HCT116 (cell line): ENCODE results near the gene RHBDD1. TPM values are rescaled to one million over a fixed set of nuclear protein-coding genes. Genes with fewer than 3 reads are reported as not detected.

ENCODE experiments used
- ATAC-seq: fragments of 200-7000 bp; cut with Tn5 transposase; 2 replicates; pipeline ENCODE4 v1.9.1; 2020; ENCODE audit warnings: mild to moderate bottlenecking, moderate library complexity
- BruUV-seq: library from RNA; stranded (reverse); fragments of 400-500 nt; replicated peaks from 2 replicates; lab custom pipeline; 2021; lab: Mats Ljungman, UMichigan
- CTCF ChIA-PET: fragments of 300-600 bp; sonication (Branson Sonifier 250); formaldehyde crosslinking; loops from one replicate; lab custom pipeline; 2021; ENCODE audit warnings: antibody characterized with exemption; lab: Charles Lee
- POLR2A ChIA-PET: fragments of 300-600, 350-600 bp; sonication (Branson Sonifier 250); formaldehyde crosslinking; loops from one replicate; lab custom pipeline; 2021; ENCODE audit warnings: antibody characterized with exemption; lab: Charles Lee
- RAD21 ChIA-PET, 2 experiments: fragments of 300-600 bp; sonication (Branson Sonifier 250); formaldehyde crosslinking; loops; one replicate each; lab custom pipeline; 2023; ENCODE audit warnings: low total read pairs in 2 of 2; ENCODE audit not compliant: uncharacterized antibody in 2 of 2, unreplicated experiment in 2 of 2, low non-redundant PET in 1 of 2; lab: Charles Lee
- DNase-seq: peaks from one replicate; pipeline ENCODE4 v3.0.0-alpha.2; 2010; ENCODE audit warnings: low read depth, low spot score
- H2AFZ ChIP-seq: fragments of 200-600 bp; shearing (Covaris generic), sonication (generic); 2 replicates; pipeline ENCODE4 v1.6.1; 2017; ENCODE audit warnings: low read depth, mixed run types, mixed read lengths, antibody characterized with exemption, low read length; ENCODE audit not compliant: poor library complexity, severe bottlenecking
- H3K27ac ChIP-seq: 2 replicates; pipeline ENCODE4 v1.5.1; 2012; ENCODE audit warnings: low read depth, low read length
- H3K27me3 ChIP-seq: fragments of 200-600 bp; sonication (generic); 2 replicates; pipeline ENCODE4 v1.6.1; 2016; ENCODE audit warnings: mixed run types, low read length, mixed read lengths; ENCODE audit not compliant: insufficient read depth
- H3K36me3 ChIP-seq, 2 experiments: fragments of 200-500 bp in 1 of 2; fragments of 200-600 bp in 1 of 2; sonication (Bioruptor generic) in 1 of 2; sonication (generic) in 1 of 2; 2 replicates each; pipeline versions ENCODE4 v1.5.1 to v1.6.1; 2014 to 2016; ENCODE audit warnings: low read length in 2 of 2, inconsistent platforms in 1 of 2, mixed read lengths in 1 of 2, mixed run types in 1 of 2; ENCODE audit not compliant: insufficient read depth in 2 of 2, control insufficient read depth in 1 of 2
- H3K4me1 ChIP-seq, 2 experiments: fragments of 200-600 bp in 1 of 2; sonication (generic) in 1 of 2; 2 replicates each; pipeline versions ENCODE4 v1.5.1 to v1.6.1; 2012 to 2017; ENCODE audit warnings: low read length in 2 of 2, inconsistent platforms in 1 of 2, mild to moderate bottlenecking in 1 of 2, mixed read lengths in 1 of 2, mixed run types in 1 of 2, moderate library complexity in 1 of 2; ENCODE audit not compliant: insufficient read depth in 2 of 2, control insufficient read depth in 1 of 2
- H3K4me2 ChIP-seq: fragments of 200-600 bp; sonication (generic); 2 replicates; pipeline ENCODE4 v1.6.1; 2017; ENCODE audit warnings: mixed run types, low read length, mixed read lengths
- H3K4me3 ChIP-seq, 2 experiments: fragments of 200-600 bp in 1 of 2; sonication (generic) in 1 of 2; replicated peaks in 1 of 2; 2 replicates each; pipeline ENCODE4 v1.5.1; 2011 to 2016; ENCODE audit warnings: low read length in 2 of 2, control low read depth in 1 of 2, low read depth in 1 of 2, mild to moderate bottlenecking in 1 of 2, mixed read lengths in 1 of 2, mixed run types in 1 of 2
- H3K79me2 ChIP-seq: fragments of 200-600 bp; sonication (generic); 2 replicates; pipeline ENCODE4 v1.6.1; 2017; ENCODE audit warnings: mild to moderate bottlenecking, mixed run types, low read length, moderate library complexity, mixed read lengths; ENCODE audit not compliant: insufficient read depth
- H3K9ac ChIP-seq: fragments of 200-600 bp; sonication (generic); 2 replicates; pipeline ENCODE4 v1.6.1; 2016; ENCODE audit warnings: low read length, mixed read lengths
- H3K9me2 ChIP-seq: fragments of 200-600 bp; sonication (generic), shearing (Covaris generic); 2 replicates; pipeline ENCODE4 v1.6.1; 2017; ENCODE audit warnings: mixed run types, mild to moderate bottlenecking, moderate library complexity; ENCODE audit not compliant: insufficient read depth
- H3K9me3 ChIP-seq, 2 experiments: fragments of 200-500 bp in 1 of 2; fragments of 200-600 bp in 1 of 2; sonication (Bioruptor generic) in 1 of 2; sonication (generic) in 1 of 2; 2 replicates each; pipeline ENCODE4 v1.6.1; 2014 to 2017; ENCODE audit warnings: low read length in 2 of 2, mixed read lengths in 2 of 2, inconsistent platforms in 1 of 2, low read depth in 1 of 2, mild to moderate bottlenecking in 1 of 2, mixed run types in 1 of 2, moderate library complexity in 1 of 2; ENCODE audit not compliant: control insufficient read depth in 1 of 2, insufficient read depth in 1 of 2
- H4K20me1 ChIP-seq: fragments of 200-600 bp; sonication (generic), shearing (Covaris generic); 2 replicates; pipeline ENCODE4 v1.6.1; 2017; ENCODE audit warnings: mixed run types, mild to moderate bottlenecking, moderate library complexity; ENCODE audit not compliant: insufficient read depth
- CBX3 ChIP-seq: IDR thresholded peaks from 2 replicates; pipeline ENCODE4 v1.6.1; 2012; ENCODE audit warnings: low read depth
- CTCF ChIP-seq, 3 experiments: fragments of 200-600 bp in 1 of 3; sonication (generic) in 1 of 3; IDR thresholded peaks in 2 of 3; conservative IDR thresholded peaks in 1 of 3; 2 replicates each; pipeline ENCODE4 v1.5.1; 2012 to 2017; ENCODE audit warnings: low read depth in 2 of 3, low read length in 2 of 3, antibody characterized with exemption in 1 of 3, borderline replicate concordance in 1 of 3, control low read depth in 1 of 3, mild to moderate bottlenecking in 1 of 3, mixed read lengths in 1 of 3, mixed run types in 1 of 3, moderate library complexity in 1 of 3; ENCODE audit not compliant: insufficient read depth in 1 of 3
- EGR1 ChIP-seq: IDR thresholded peaks from 2 replicates; pipeline ENCODE4 v1.6.1; 2012; ENCODE audit warnings: low read depth
- ELF1 ChIP-seq: IDR thresholded peaks from 2 replicates; pipeline ENCODE4 v1.6.1; 2012; ENCODE audit warnings: low read depth, borderline replicate concordance
- EZH2 ChIP-seq: fragments of 200-600 bp; sonication (generic); IDR thresholded peaks from 2 replicates; pipeline ENCODE4 v1.6.1; 2017; ENCODE audit warnings: antibody characterized with exemption, mixed run types
- EZH2phosphoT487 ChIP-seq: fragments of 200-600 bp; IDR thresholded peaks from 2 replicates; pipeline ENCODE4 v1.6.1; 2018; ENCODE audit warnings: antibody characterized with exemption, borderline replicate concordance
- FOSL1 ChIP-seq: IDR thresholded peaks from 2 replicates; pipeline ENCODE4 v1.6.1; 2012; ENCODE audit warnings: low read depth
- POLR2A ChIP-seq: IDR thresholded peaks from 2 replicates; pipeline ENCODE4 v1.7.0; 2011; ENCODE audit warnings: borderline replicate concordance; ENCODE audit not compliant: insufficient read depth, insufficient read length; ENCODE audit errors: extremely low read depth
- POLR2AphosphoS5 ChIP-seq: IDR thresholded peaks from 2 replicates; pipeline ENCODE4 v1.6.1; 2011; ENCODE audit warnings: mild to moderate bottlenecking, low read depth, low read length, moderate library complexity
- RAD21 ChIP-seq: IDR thresholded peaks from 2 replicates; pipeline ENCODE4 v1.6.1; 2012; ENCODE audit warnings: low read depth, mild to moderate bottlenecking
- REST ChIP-seq: IDR thresholded peaks from 2 replicates; pipeline ENCODE4 v1.6.1; 2012; ENCODE audit warnings: low read depth
- SIN3A ChIP-seq: IDR thresholded peaks from 2 replicates; pipeline ENCODE4 v1.6.1; 2012; ENCODE audit warnings: low read depth
- ZFX ChIP-seq: fragments of 450-650 bp; IDR thresholded peaks from 2 replicates; pipeline ENCODE4 v1.6.1; 2017
- intact Hi-C: fragments of 100-400 bp; cut with micrococcal nuclease; formaldehyde crosslinking; loops from 2 replicates; pipeline ENCODE4 v1.10.0; 2022
- total RNA-seq: library from RNA; stranded (reverse); gene quantifications from one replicate; pipeline ENCODE4 v1.2.1, GENCODE V29; 2021; ENCODE audit not compliant: unreplicated experiment

RHBDD1 gene
- total RNA-seq, 1 experiment from 2014 or later = 73.8 TPM

- Histone ChIP-seq H3K9ac (no peak overlapping the region), H3K27ac (no peak overlapping the region), H2AFZ (no peak overlapping the region), H3K36me3 (peaks cover 0 to 12% of the 10 kb centered on the region in 2 experiments; a peak in 1 of 4 replicates), H3K4me1 (0 out of 4 replicates have a peak, but pooled peaks cover 0 to 3% of the 10 kb centered on the region in 2 experiments), H3K27me3 (no peaks in the 10 kb centered on the region), H3K79me2 (no peaks in the 10 kb centered on the region; the same call in 1 of the 2 replicates), H3K4me2 (no peak overlapping the region), H3K4me3 (no peak overlapping the region), H4K20me1 (no peaks in the 10 kb centered on the region), H3K9me3 (no peaks in the 10 kb centered on the region), H3K9me2 (no peaks in the 10 kb centered on the region)
- no TSS peak for BruUV-seq
- POLR2A ChIA-PET = no interaction called here
- RAD21 ChIA-PET = no interaction called here
- intact Hi-C loops = no loop called here
- no peak for ATAC-seq
- CTCF ChIA-PET = no interaction called here
- DNase-seq = no peak
- no peak for TF ChIP-seq SIN3A
- TF ChIP-seq ELF1 = no peak
- TF ChIP-seq POLR2A = no peak
- TF ChIP-seq FOSL1 = no peak
- TF ChIP-seq REST = no peak
- TF ChIP-seq POLR2AphosphoS5 = no peak
- no peak for TF ChIP-seq CBX3
- no peak for TF ChIP-seq RAD21
- TF ChIP-seq EZH2phosphoT487 = no peak
- no peak for TF ChIP-seq ZFX
- no peak for TF ChIP-seq CTCF (IDR thresholded peaks at IDR 0.05 in 2 of 3, conservative IDR thresholded peaks at IDR 0.05 in 1 of 3; ENCODE audit: borderline replicate concordance in 1 of 3, insufficient read depth in 1 of 3, low read depth in 2 of 3, low read length in 2 of 3)
- TF ChIP-seq EZH2 = no peak
- TF ChIP-seq EGR1 = no peak
Measured at GRCh38 chr2:226892729-226893128, 56.9 kb downstream of the RHBDD1 start.
